Measurements from ENCODE around the gene STARD4.
A peak's percentile ranks its signal among the peaks of the same experiment; 100 is the strongest.

Gene STARD4

DNA sequence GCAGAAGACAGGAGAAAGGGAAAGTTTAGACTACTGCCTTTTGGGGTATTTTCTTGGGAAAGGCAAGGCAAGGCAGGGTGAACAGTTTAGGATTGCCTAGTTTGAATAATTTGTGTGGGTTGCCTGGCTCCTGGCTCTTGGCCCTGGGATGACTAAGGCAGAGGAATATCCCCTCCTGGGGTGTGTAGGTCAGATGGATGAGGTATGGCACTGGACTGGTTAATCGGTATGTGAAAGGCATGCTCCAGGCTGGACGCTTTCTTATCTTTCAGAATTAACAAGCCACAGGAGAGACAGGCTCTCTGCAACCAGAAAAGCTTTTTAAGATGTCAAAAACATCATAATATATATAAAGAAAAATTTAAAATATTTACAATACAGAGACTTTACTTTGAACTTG, 58.6 kb downstream of the STARD4 start:
- peak; percentile 88 for DNase-seq
- TF ChIP-seq, protein P1, sequence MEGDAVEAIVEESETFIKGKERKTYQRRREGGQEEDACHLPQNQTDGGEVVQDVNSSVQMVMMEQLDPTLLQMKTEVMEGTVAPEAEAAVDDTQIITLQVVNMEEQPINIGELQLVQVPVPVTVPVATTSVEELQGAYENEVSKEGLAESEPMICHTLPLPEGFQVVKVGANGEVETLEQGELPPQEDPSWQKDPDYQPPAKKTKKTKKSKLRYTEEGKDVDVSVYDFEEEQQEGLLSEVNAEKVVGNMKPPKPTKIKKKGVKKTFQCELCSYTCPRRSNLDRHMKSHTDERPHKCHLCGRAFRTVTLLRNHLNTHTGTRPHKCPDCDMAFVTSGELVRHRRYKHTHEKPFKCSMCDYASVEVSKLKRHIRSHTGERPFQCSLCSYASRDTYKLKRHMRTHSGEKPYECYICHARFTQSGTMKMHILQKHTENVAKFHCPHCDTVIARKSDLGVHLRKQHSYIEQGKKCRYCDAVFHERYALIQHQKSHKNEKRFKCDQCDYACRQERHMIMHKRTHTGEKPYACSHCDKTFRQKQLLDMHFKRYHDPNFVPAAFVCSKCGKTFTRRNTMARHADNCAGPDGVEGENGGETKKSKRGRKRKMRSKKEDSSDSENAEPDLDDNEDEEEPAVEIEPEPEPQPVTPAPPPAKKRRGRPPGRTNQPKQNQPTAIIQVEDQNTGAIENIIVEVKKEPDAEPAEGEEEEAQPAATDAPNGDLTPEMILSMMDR (IDR thresholded peaks at IDR 0.05; ENCODE audit: low read depth, low read length, missing control alignments) = no peak
- Histone ChIP-seq H3K36me3 (replicated peaks) (no peaks in the 10 kb centered on the region), H3K4me3 (ENCODE audit: low read depth, low read length) (no peak overlapping the region), H3K27me3 (replicated peaks) (no peaks in the 10 kb centered on the region), H3K27ac (peak overlapping the region; percentile 96)
- in situ Hi-C loops (cut with HindIII; ENCODE audit: low pct_ligation_motif_present, low sequenced_read_pairs) = no loop called here

DNA sequence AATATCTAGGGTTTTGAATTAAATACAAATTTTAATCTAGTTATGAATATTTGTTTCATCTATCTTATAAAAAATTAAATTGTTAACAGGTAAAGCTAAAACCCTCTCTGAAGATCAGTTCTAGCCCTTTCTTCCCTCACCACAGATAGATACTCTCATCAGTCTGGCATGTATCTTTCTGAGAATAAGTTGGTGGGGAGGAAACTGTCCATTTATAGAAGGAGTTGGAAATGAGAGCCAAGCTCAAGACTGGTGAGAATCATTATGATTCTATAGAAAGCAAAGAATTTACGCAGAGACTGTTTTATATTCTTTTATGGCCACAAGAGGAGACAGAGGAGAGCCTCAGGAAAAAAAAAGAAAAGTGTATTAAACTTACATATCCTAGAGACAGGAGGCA, 59.0 kb downstream of the STARD4 start:
- Histone ChIP-seq H3K36me3 (replicated peaks) (no peaks in the 10 kb centered on the region), H3K27ac (peak overlapping the region; percentile 96), H3K4me3 (ENCODE audit: low read depth, low read length) (no peak overlapping the region), H3K27me3 (replicated peaks) (no peaks in the 10 kb centered on the region)
- peak; percentile 9 for DNase-seq
- in situ Hi-C loops (cut with HindIII; ENCODE audit: low pct_ligation_motif_present, low sequenced_read_pairs) = no loop called here
- TF ChIP-seq, protein P1 (IDR thresholded peaks at IDR 0.05; ENCODE audit: low read depth, low read length, missing control alignments) = no peak

DNA sequence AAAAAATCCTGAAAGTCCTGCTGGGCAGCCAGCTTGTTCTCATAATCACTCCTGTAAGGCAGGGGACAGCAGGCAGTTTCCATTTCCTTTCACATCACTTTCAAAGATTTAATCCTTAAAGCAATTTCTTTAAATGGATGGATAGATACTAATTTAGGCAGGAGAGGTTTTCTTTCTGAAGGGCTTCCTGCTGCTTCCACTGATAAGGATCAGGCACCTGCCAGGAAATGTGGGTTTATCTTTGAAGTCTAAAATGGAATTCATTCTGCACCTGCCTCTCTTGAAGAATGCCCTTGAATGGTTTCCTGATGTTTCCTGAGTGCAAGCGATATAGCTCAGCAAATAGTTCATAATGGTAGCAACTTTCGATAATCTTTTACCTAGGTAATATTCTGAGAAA, 64.5 kb downstream of the STARD4 start:
- Histone ChIP-seq H3K36me3 (replicated peaks) (no peaks in the 10 kb centered on the region), H3K27me3 (replicated peaks) (no peaks in the 10 kb centered on the region), H3K4me3 (ENCODE audit: low read depth, low read length) (no peak overlapping the region), H3K27ac (no peak overlapping the region)
- no peak for DNase-seq
- TF ChIP-seq, protein P1 (IDR thresholded peaks at IDR 0.05; ENCODE audit: low read depth, low read length, missing control alignments) = no peak
- in situ Hi-C loops (cut with HindIII; ENCODE audit: low pct_ligation_motif_present, low sequenced_read_pairs) = no loop called here

DNA sequence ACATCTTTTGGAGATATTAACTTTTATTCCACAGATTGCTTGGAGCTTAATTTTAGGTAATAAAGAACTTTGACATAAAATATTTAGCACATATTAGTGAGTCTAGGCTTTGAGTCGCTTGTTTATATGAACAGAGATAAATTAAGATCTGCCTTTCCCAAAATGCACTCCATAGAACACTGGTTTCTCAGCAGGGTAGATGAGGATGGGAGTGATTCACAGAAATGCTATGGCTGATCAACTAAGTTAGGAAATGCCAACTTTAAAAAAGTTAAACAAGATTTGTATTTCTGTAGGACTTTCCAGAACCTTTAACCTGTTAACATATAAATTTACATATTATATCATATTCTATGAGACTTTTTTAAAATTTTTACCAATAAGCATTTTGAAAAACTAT, 65.2 kb downstream of the STARD4 start:
- DNase-seq = no peak
- Histone ChIP-seq H3K27me3 (replicated peaks) (no peaks in the 10 kb centered on the region), H3K4me3 (ENCODE audit: low read depth, low read length) (no peak overlapping the region), H3K27ac (no peak overlapping the region), H3K36me3 (replicated peaks) (no peaks in the 10 kb centered on the region)
- TF ChIP-seq, protein P1 (IDR thresholded peaks at IDR 0.05; ENCODE audit: low read depth, low read length, missing control alignments) = no peak
- in situ Hi-C loops (cut with HindIII; ENCODE audit: low pct_ligation_motif_present, low sequenced_read_pairs) = no loop called here
